Heart left ventricle (tissue), 16 donors: ENCODE data around the gene ERBB2. TPM values are rescaled to one million over a fixed set of nuclear protein-coding genes. Genes with fewer than 3 reads are reported as not detected.

Experiments used
- ATAC-seq, 4 donors: fragments of 200-7000 bp; cut with Tn5 transposase; one replicate each; pipeline ENCODE4 v1.9.1; 2020 to 2022; ENCODE audit warnings: moderate library complexity in 4 of 4, mild to moderate bottlenecking in 3 of 4, moderate number of reproducible peaks in 1 of 4
- DNase-seq, 5 donors: peaks; one replicate each; pipeline ENCODE4 v3.0.0-alpha.2; 2020
- H3K27ac ChIP-seq, 12 donors: fragments of 200-600 bp; sonication (generic) in 4 of 12; one replicate each; pipeline versions ENCODE4 v1.5.0 to v1.8.0; 2016 to 2022; ENCODE audit warnings: mild to moderate bottlenecking in 2 of 12
- H3K27me3 ChIP-seq, 9 donors: fragments of 200-600 bp; sonication (generic) in 2 of 9; one replicate each; pipeline versions ENCODE4 v1.5.1 to v1.8.0; 2016 to 2022; ENCODE audit warnings: mild to moderate bottlenecking in 3 of 9
- H3K36me3 ChIP-seq, 9 donors: fragments of 200-600 bp; sonication (generic) in 2 of 9; one replicate each; pipeline versions ENCODE4 v1.5.0 to v1.8.0; 2018 to 2022; ENCODE audit warnings: mild to moderate bottlenecking in 2 of 9
- H3K4me1 ChIP-seq, 12 donors: fragments of 200-600 bp; sonication (generic) in 4 of 12; one replicate each; pipeline versions ENCODE4 v1.5.0 to v1.8.0; 2016 to 2022; ENCODE audit warnings: mild to moderate bottlenecking in 3 of 12
- H3K4me3 ChIP-seq, 12 donors: fragments of 200-600 bp; sonication (generic) in 4 of 12; one replicate each; pipeline versions ENCODE4 v1.5.0 to v1.8.0; 2017 to 2022; ENCODE audit warnings: mild to moderate bottlenecking in 9 of 12, moderate library complexity in 4 of 12
- H3K9me3 ChIP-seq, 12 donors: fragments of 200-600 bp; sonication (generic) in 4 of 12; one replicate each; pipeline versions ENCODE4 v1.5.0 to v1.8.0; 2016 to 2022; ENCODE audit warnings: mild to moderate bottlenecking in 1 of 12
- CTCF ChIP-seq, 12 donors: fragments of 200-600 bp; sonication (generic) in 4 of 12; IDR thresholded peaks; one replicate each; pipeline versions ENCODE4 v1.5.0 to v1.8.0; 2018 to 2022; ENCODE audit warnings: antibody characterized with exemption in 12 of 12, mild to moderate bottlenecking in 5 of 12
- POLR2A ChIP-seq, 2 donors: fragments of 450-650 bp; IDR thresholded peaks; one replicate each; pipeline ENCODE4 v1.6.1; 2017; ENCODE audit warnings: antibody characterized with exemption in 2 of 2, mild to moderate bottlenecking in 2 of 2, moderate library complexity in 2 of 2
- WGBS, 4 donors: extraction: QIAGEN DNeasy Blood & Tissue Kit in 2 of 4; methylation state at CpG; one replicate each; pipeline versions ENCODE4 v1.1.5 to v1.1.7; 2013 to 2018; 5-methylcytosine and 5-hydroxymethylcytosine counted together
- intact Hi-C, 10 donors: fragments of 100-400 bp; cut with DNase I; formaldehyde crosslinking; loops; one replicate each; pipeline versions ENCODE4 v1.11.1 to v1.14.2; 2022
- polyA plus RNA-seq, 2 donors: library from polyadenylated mRNA; stranded (reverse); fragments of 200-250 nt; gene quantifications; one replicate each; pipeline ENCODE4 v1.2.3, GENCODE V29; 2013
- total RNA-seq, 9 donors: library from RNA; depleted of rRNA in 2 of 9; stranded (reverse); fragments of >200 nt in 2 of 9; fragmentation: NEBNext Ultra II Directional in 3 of 9; extraction: Animal tissue kit (Norgen Biotek cat#: 25700) in 3 of 9; gene quantifications; one replicate each; pipeline versions ENCODE4 v1.1.0 to v1.2.4, GENCODE V29; 2016 to 2023
- donor health status: ischemic (EF 13 %, LVEDD 7.1; RV severe dilation, severe dysfunction).
- donor health status: healthy with polysubstance abuse.
- donor health status: DM: no; HTN: yes; CAD: no.
- donor health status: DM: no; HTN: no; CAD: no.
- donor health status: ischemic (EF 25% LVEDD 6.9; RV normal size, moderate dysfunction).
- donor health status: ischemic (EF 25% LVEDD 5.7; RV mildly dilated, moderate dysfunction).
- donor health status: healthy.
- donor health status: DM: yes; HTN: yes; CAD: no.
- donor health status: ischemic (EF 35%, LVEDD 5.7; RV mildly dilated, moderate dysfunction).
- donor health status: nonischemic (EF 11% LVEDD 7.7; RV severe dilation, severe dysfunction).
- donor health status: DM: yes; HTN: yes; CAD: no.
- donor health status: PGD.
- donor health status: ischemic (EF 29% LVEDD 5.4; RV normal size, mild dysfunction).
- donor health status: nonischemic (EF 23%, LVEDD 6.1; RV moderate dilation, normal function).

ERBB2 gene
- total and polyA plus RNA-seq, 11 donors = 29.7 to 95.1 (median 77.4) TPM

- intact Hi-C loops = no loop called here
- no peak overlapping the region for H3K4me3 ChIP-seq
- 92 to 97% (median 94%) methylated on average over 8 to 11 of the region's 11 CpGs for WGBS, 4 donors
- H3K4me1 ChIP-seq = peaks cover 13 to 84% (median 46%) of the 10 kb centered on the region in 12 donors
- no peaks in the 10 kb centered on the region for H3K27me3 ChIP-seq
- DNase-seq (no peak), ATAC-seq (no peak)
- H3K9me3 ChIP-seq = no peaks in the 10 kb centered on the region
- H3K27ac ChIP-seq = peak overlapping the region in 9 of 12 donors; percentile 10 to 99 (median 85)
- no peak for TF ChIP-seq POLR2A (IDR thresholded peaks at IDR 0.05)
- TF ChIP-seq CTCF (IDR thresholded peaks at IDR 0.05) = no peak
- H3K36me3 ChIP-seq = peaks cover 0 to 55% (median 11%) of the 10 kb centered on the region in 9 donors
Measured at GRCh38 chr17:39658346-39658745, 41.5 kb upstream of the ERBB2 start.

GRCh38 chr17:39658760-39659159, 41.1 kb upstream of the ERBB2 start:
- H3K4me1 ChIP-seq = peaks cover 13 to 84% (median 50%) of the 10 kb centered on the region in 12 donors
- peak overlapping the region; percentile 40 to 99 (median 84) for H3K27ac ChIP-seq
- ATAC-seq (no peak), DNase-seq (no peak)
- no peaks in the 10 kb centered on the region for H3K9me3 ChIP-seq
- TF ChIP-seq POLR2A (IDR thresholded peaks at IDR 0.05) (no peak), CTCF (IDR thresholded peaks at IDR 0.05) (no peak)
- no peaks in the 10 kb centered on the region for H3K27me3 ChIP-seq
- no peak overlapping the region for H3K4me3 ChIP-seq
- peaks cover 0 to 55% (median 11%) of the 10 kb centered on the region in 9 donors for H3K36me3 ChIP-seq
- intact Hi-C loops = no loop called here
- WGBS, 4 donors = 77 to 85% (median 80%) methylated on average over 3 of the region's 3 CpGs

GRCh38 chr17:39659279-39660010, 40.4 kb upstream of the ERBB2 start:
- H3K27me3 ChIP-seq = no peaks in the 10 kb centered on the region
- intact Hi-C loops = loop anchor here in 1 of 10 donors (10.0 kb wide), 1 partner anchor 655 kb away; no protein-coding TSS in a partner anchor
- peaks cover 13 to 85% (median 56%) of the 10 kb centered on the region in 12 donors for H3K4me1 ChIP-seq
- TF ChIP-seq POLR2A (IDR thresholded peaks at IDR 0.05) = no peak
- TF ChIP-seq CTCF (IDR thresholded peaks at IDR 0.05) = no peak
- H3K27ac ChIP-seq = peak overlapping the region; percentile 40 to 99 (median 84)
- peaks cover 0 to 54% (median 11%) of the 10 kb centered on the region in 9 donors for H3K36me3 ChIP-seq
- peak in 1 of 5 donors; percentile 44 for DNase-seq
- 40 to 51% (median 46%) methylated on average over 13 to 15 of the region's 15 CpGs for WGBS, 4 donors
- peak in 2 of 4 donors; percentile 1 to 38 for ATAC-seq
- no peaks in the 10 kb centered on the region for H3K9me3 ChIP-seq
- peak overlapping the region in 3 of 12 donors; percentile 1 to 19 (median 7) for H3K4me3 ChIP-seq

GRCh38 chr17:39660011-39660360, 39.9 kb upstream of the ERBB2 start:
- no peak for TF ChIP-seq CTCF (IDR thresholded peaks at IDR 0.05)
- no peak for TF ChIP-seq POLR2A (IDR thresholded peaks at IDR 0.05)
- DNase-seq (no peak), ATAC-seq (no peak)
- Histone ChIP-seq H3K4me1 (peaks cover 13 to 84% (median 58%) of the 10 kb centered on the region in 12 donors), H3K9me3 (no peaks in the 10 kb centered on the region), H3K27me3 (no peaks in the 10 kb centered on the region), H3K36me3 (peaks cover 0 to 49% (median 11%) of the 10 kb centered on the region in 9 donors), H3K4me3 (peak overlapping the region in 3 of 12 donors; percentile 1 to 19 (median 7)), H3K27ac (peak overlapping the region; percentile 40 to 99 (median 84))
- WGBS, 4 donors = 64 to 75% (median 68%) methylated on average over 5 of the region's 5 CpGs
- intact Hi-C loops = loop anchor here in 1 of 10 donors (10.0 kb wide), 1 partner anchor 655 kb away; no protein-coding TSS in a partner anchor
